Measurements from ENCODE around the gene FLT1.

- TF ChIP-seq CTCF (conservative IDR thresholded peaks at IDR 0.05 in 1 of 2, IDR thresholded peaks at IDR 0.05 in 1 of 2; ENCODE audit: extremely low read depth in 1 of 2, insufficient read depth in 1 of 2, low read depth in 1 of 2, low read length in 2 of 2): no peak
- no peak for TF ChIP-seq EZH2 (IDR thresholded peaks at IDR 0.05; ENCODE audit: borderline replicate concordance, low read length)
These were observed 6.6 kb upstream of the FLT1 start for GRCh38 chr13:28501547-28501946.

Data from mammary epithelial cell (primary cell).